Stimulated activated CD8-positive, alpha-beta memory T cell treated with anti-CD3 and anti-CD28 coated beads, Interleukin-15, amount 100 ng/mL, for 48 hours (primary cell): Measurements from ENCODE around the gene PLCG1.

Experiments
- DNase-seq, 2 donors: peaks; one replicate each; pipeline ENCODE4 v3.0.0-alpha.2; 2020; ENCODE audit warnings: low read depth in 2 of 2

Gene PLCG1

GRCh38 chr20:41179961-41180360 lies 42.6 kb downstream of the PLCG1 start:
- no peak for DNase-seq

- DNase-seq, result no peak
Measured at GRCh38 chr20:41180599-41181333, 43.4 kb downstream of the PLCG1 start.

- DNase-seq, result no peak
Measured at GRCh38 chr20:41181567-41181966, 44.2 kb downstream of the PLCG1 start.

GRCh38 chr20:41182296-41183212 lies 45.2 kb downstream of the PLCG1 start:
- DNase-seq, result no peak

GRCh38 chr20:41183391-41183790 lies 46.0 kb downstream of the PLCG1 start:
- no peak for DNase-seq

GRCh38 chr20:41183831-41184230 lies 46.5 kb downstream of the PLCG1 start:
- no peak for DNase-seq

- DNase-seq, result no peak
Measured at GRCh38 chr20:41185013-41185757, 47.8 kb downstream of the PLCG1 start.

- no peak for DNase-seq
Measured at GRCh38 chr20:41187668-41188067, 50.3 kb downstream of the PLCG1 start.

GRCh38 chr20:41191562-41192500 lies 54.5 kb downstream of the PLCG1 start:
- DNase-seq, result no peak

GRCh38 chr20:41192575-41192974 lies 55.2 kb downstream of the PLCG1 start:
- DNase-seq, result no peak

GRCh38 chr20:41196653-41197225 lies 59.4 kb downstream of the PLCG1 start:
- DNase-seq, result no peak

GRCh38 chr20:41198443-41198842 lies 61.1 kb downstream of the PLCG1 start:
- DNase-seq, result no peak

- no peak for DNase-seq
Measured at GRCh38 chr20:41200446-41201202, 63.3 kb downstream of the PLCG1 start.

GRCh38 chr20:41201760-41202159 lies 64.4 kb downstream of the PLCG1 start:
- no peak for DNase-seq

GRCh38 chr20:41202426-41202825 lies 65.1 kb downstream of the PLCG1 start:
- DNase-seq, result no peak

GRCh38 chr20:41203660-41204059 lies 66.3 kb downstream of the PLCG1 start:
- no peak for DNase-seq

GRCh38 chr20:41204304-41205265 lies 67.2 kb downstream of the PLCG1 start:
- DNase-seq, result no peak

GRCh38 chr20:41205313-41205712 lies 68.0 kb downstream of the PLCG1 start:
- no peak for DNase-seq
